ENCODE measurements around the gene CYB561A3.

CYB561A3 gene

GRCh38 chr11:61343792-61344745 lies 17.6 kb downstream of the CYB561A3 start:
- ChIA-PET CTCF (interaction anchor here (1.7 to 14.3 kb wide), 3 partner anchors 8 to 41 kb away, joined by 7 to 374 read pairs (median 15); partner anchors contain the start of genes CYB561A3 and TMEM138), POLR2A (no interaction called here)
- DNase-seq (ENCODE audit: extremely low spot score), result no peak
- no peak for TF ChIP-seq CTCF (IDR thresholded peaks at IDR 0.05; ENCODE audit: control extremely low read depth, extremely low read depth, low read depth, missing control alignments)

- TF ChIP-seq CTCF (IDR thresholded peaks at IDR 0.05; ENCODE audit: control extremely low read depth, extremely low read depth, low read depth, missing control alignments), result no peak
- no peak for DNase-seq (ENCODE audit: extremely low spot score)
- ChIA-PET CTCF (interaction anchor here (1.3 to 14.3 kb wide), 4 partner anchors 9 to 88 kb away, joined by 4 to 501 read pairs (median 189); partner anchors contain the start of genes CYB561A3, DDB1, TKFC and TMEM138), POLR2A (interaction anchor here (1.2 kb wide), 1 partner anchor 19 kb away, joined by 8 read pairs; the partner anchor contains the start of genes CYB561A3 and TMEM138)
Observed at GRCh38 chr11:61342207-61342803, 19.4 kb downstream of the CYB561A3 start.

GRCh38 chr11:61341706-61342105 lies 20.0 kb downstream of the CYB561A3 start:
- no peak for TF ChIP-seq CTCF (IDR thresholded peaks at IDR 0.05; ENCODE audit: control extremely low read depth, extremely low read depth, low read depth, missing control alignments)
- ChIA-PET CTCF (interaction anchor here (1.3 to 14.3 kb wide), 4 partner anchors 8 to 87 kb away, joined by 4 to 501 read pairs (median 189); partner anchors contain the start of genes CYB561A3, DDB1, TKFC and TMEM138), POLR2A (interaction anchor here (0.5 to 1.2 kb wide), 2 partner anchors 20 to 1387 kb away, joined by 3 to 8 read pairs; partner anchors contain the start of genes CYB561A3 and TMEM138)
- DNase-seq (ENCODE audit: extremely low spot score), result no peak

GRCh38 chr11:61340979-61341378 lies 20.7 kb downstream of the CYB561A3 start:
- DNase-seq (ENCODE audit: extremely low spot score), result no peak
- CTCF ChIA-PET, result interaction anchor here (10.9 to 14.3 kb wide), 2 partner anchors 23 to 43 kb away, joined by 374 to 501 read pairs; partner anchors contain the start of genes CYB561A3 and TMEM138
- POLR2A ChIA-PET, result no interaction called here
- TF ChIP-seq CTCF (IDR thresholded peaks at IDR 0.05; ENCODE audit: control extremely low read depth, extremely low read depth, low read depth, missing control alignments), result no peak

- TF ChIP-seq CTCF (IDR thresholded peaks at IDR 0.05; ENCODE audit: control extremely low read depth, extremely low read depth, low read depth, missing control alignments), result no peak
- ChIA-PET CTCF (interaction anchor here (1.5 to 14.3 kb wide), 3 partner anchors 25 to 44 kb away, joined by 3 to 501 read pairs (median 374); partner anchors contain the start of genes CYB561A3 and TMEM138), POLR2A (no interaction called here)
- DNase-seq (ENCODE audit: extremely low spot score), result no peak
Observed at GRCh38 chr11:61339490-61339878, 22.2 kb downstream of the CYB561A3 start.

All from GM10248 (cell line).